Effector memory CD8-positive, alpha-beta T cell (primary cell): Measurements from ENCODE around the gene ATG2A.

Source experiments
- ATAC-seq: fragments of 150-1000 bp; cut with Tn5 transposase; replicated peaks from 2 replicates; pipeline ENCODE4 v1.10.0; 2021; ENCODE audit warnings: mild to moderate bottlenecking, moderate library complexity
- DNase-seq, 3 experiments: peaks; one replicate each; pipeline ENCODE4 v3.0.0; 2021
- H3K27ac Mint-ChIP-seq, 2 donors: one replicate each; pipeline ENCODE4 v1.8.0; 2022; ENCODE audit warnings: mild to moderate bottlenecking in 2 of 2, mixed read lengths in 2 of 2, moderate library complexity in 2 of 2
- H3K27me3 Mint-ChIP-seq, 2 donors: one replicate each; pipeline ENCODE4 v1.8.0; 2022; ENCODE audit warnings: mixed read lengths in 2 of 2
- H3K36me3 Mint-ChIP-seq: one replicate; pipeline ENCODE4 v1.8.0; 2022; ENCODE audit warnings: mild to moderate bottlenecking, moderate library complexity, mixed read lengths; ENCODE audit not compliant: insufficient read depth
- H3K4me1 Mint-ChIP-seq, 2 donors: one replicate each; pipeline ENCODE4 v1.8.0; 2022; ENCODE audit warnings: low read depth in 2 of 2, mixed read lengths in 2 of 2
- H3K4me3 Mint-ChIP-seq, 2 donors: one replicate each; pipeline ENCODE4 v1.8.0; 2022; ENCODE audit warnings: mild to moderate bottlenecking in 2 of 2, mixed read lengths in 2 of 2, moderate library complexity in 2 of 2
- H3K9me3 Mint-ChIP-seq, 2 donors: one replicate each; pipeline ENCODE4 v1.8.0; 2022; ENCODE audit warnings: mixed read lengths in 2 of 2

ATG2A gene

DNA sequence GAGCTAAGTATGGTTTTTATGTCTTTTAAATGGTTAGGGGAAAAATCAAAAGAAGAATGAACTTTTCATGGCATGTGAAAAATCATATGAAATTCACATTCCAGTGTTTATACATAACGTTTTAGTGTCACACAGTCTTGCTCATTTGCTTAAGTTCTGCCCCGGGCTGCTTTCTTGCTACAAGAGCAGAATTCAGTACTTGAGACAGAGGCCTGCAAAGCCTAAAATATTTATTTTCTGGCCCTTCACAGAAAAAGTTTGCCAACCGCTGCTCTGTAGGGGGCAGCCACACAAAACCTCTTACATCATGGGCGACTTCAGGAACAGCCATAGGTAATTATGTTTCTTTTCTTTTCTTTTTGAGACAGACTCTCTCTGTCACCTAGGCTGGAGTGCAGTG, 1.0 kb upstream of the ATG2A start:
- peak overlapping the region; percentile 88 to 90 for H3K4me3 Mint-ChIP-seq
- peak overlapping the region; percentile 97 for H3K27ac Mint-ChIP-seq
- no peak for DNase-seq
- ATAC-seq: no peak
- peaks cover 39% of the 10 kb centered on the region for H3K36me3 Mint-ChIP-seq
- no peaks in the 10 kb centered on the region for H3K27me3 Mint-ChIP-seq
- peaks cover 21% of the 10 kb centered on the region in 2 donors for H3K4me1 Mint-ChIP-seq
- H3K9me3 Mint-ChIP-seq: no peaks in the 10 kb centered on the region

DNA sequence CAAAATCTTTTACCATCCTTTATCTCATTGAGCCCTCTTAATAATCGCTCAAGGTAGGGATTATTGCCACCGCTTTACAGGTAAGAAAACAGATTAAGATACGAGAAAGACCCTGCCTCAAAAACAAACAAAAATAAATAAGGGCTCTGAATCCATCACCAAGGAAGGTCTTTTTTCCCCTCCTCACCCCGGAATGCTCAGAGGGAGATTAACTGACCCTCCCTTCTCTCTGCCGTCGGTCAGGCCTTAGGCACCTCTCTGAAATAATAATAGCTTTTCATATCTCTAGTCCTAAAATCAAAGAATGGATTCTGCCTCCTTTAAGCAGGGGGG, 620 bp upstream of the ATG2A start:
- H3K27me3 Mint-ChIP-seq: no peaks in the 10 kb centered on the region
- peak overlapping the region; percentile 88 to 90 for H3K4me3 Mint-ChIP-seq
- peaks cover 43% of the 10 kb centered on the region for H3K36me3 Mint-ChIP-seq
- H3K9me3 Mint-ChIP-seq: no peaks in the 10 kb centered on the region
- no peak for DNase-seq
- peak overlapping the region; percentile 97 for H3K27ac Mint-ChIP-seq
- peaks cover 21% of the 10 kb centered on the region in 2 donors for H3K4me1 Mint-ChIP-seq
- no peak for ATAC-seq

DNA sequence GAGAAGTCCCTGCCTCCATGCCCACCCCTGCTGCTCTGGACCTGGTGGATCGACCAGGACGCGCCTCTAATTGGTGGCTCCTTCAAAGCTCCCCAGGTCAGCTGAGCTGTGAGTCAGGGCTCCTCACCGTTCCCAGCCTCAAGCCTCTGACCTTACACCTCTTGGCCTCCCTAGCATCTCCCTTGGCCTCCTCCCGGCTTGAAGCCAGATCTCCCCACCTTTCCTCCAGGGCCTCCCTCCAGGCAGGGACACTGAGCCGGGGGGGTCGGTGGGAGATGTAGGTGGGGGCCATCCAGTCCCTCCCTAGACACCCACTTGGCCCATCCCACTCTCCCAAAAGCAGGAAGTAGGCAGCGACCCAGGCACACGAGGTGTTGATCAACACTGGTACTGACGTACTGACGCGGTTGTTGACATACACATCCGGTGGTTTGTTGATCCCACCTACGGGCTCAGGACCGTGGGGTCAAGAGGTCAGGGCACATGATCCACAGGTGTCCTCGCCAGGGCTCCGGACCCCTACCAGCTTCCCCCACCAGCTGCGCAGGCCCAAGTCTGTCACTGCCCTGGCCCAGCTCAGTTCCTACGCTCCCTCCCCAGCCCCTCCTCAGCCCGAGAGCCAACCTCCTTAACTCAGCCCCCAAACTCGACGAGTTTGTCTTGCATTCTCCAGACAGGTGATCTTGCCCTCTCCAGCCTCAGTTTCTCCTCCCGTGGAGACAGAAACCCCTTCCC, 802 bp downstream of the ATG2A start:
- Mint-ChIP-seq H3K4me3 (peak overlapping the region; percentile 88 to 90), H3K27me3 (no peaks in the 10 kb centered on the region), H3K36me3 (peaks cover 57% of the 10 kb centered on the region), H3K4me1 (peaks cover 21% of the 10 kb centered on the region in 2 donors), H3K27ac (peak overlapping the region; percentile 97), H3K9me3 (no peaks in the 10 kb centered on the region)
- DNase-seq (peak; percentile 54 to 55 (median 55)), ATAC-seq (peak; percentile 44)

DNA sequence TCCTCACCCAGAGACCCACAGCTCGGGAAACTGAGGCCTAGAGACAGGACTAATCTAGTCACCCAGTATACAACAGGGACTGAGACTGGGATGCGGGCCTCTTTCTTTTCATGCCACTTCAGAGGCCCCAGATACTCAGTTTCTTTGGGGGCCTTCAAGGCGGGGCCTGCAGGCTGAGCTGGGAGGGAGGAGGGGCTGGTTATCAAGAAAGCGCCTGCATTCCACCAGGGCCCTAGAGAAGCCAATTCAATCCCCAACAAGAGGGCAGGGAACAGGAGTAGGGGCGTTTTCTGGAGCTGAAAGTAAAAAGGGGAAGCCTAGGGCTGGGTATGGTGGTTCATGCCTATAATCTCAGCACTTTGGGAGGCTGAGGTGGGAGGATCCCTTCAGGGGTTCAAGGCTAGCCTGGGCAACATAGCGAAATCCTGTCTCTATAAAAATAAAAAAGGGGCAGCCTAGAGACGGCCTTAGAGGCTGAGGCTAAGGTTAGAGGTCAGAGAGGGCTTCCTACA, 1.6 kb downstream of the ATG2A start:
- H3K4me1 Mint-ChIP-seq: peaks cover 21% of the 10 kb centered on the region in 2 donors
- H3K9me3 Mint-ChIP-seq: no peaks in the 10 kb centered on the region
- no peak for DNase-seq
- no peak for ATAC-seq
- H3K27me3 Mint-ChIP-seq: no peaks in the 10 kb centered on the region
- H3K4me3 Mint-ChIP-seq: peak overlapping the region; percentile 88 to 90
- peaks cover 65% of the 10 kb centered on the region for H3K36me3 Mint-ChIP-seq
- H3K27ac Mint-ChIP-seq: peak overlapping the region; percentile 97

DNA sequence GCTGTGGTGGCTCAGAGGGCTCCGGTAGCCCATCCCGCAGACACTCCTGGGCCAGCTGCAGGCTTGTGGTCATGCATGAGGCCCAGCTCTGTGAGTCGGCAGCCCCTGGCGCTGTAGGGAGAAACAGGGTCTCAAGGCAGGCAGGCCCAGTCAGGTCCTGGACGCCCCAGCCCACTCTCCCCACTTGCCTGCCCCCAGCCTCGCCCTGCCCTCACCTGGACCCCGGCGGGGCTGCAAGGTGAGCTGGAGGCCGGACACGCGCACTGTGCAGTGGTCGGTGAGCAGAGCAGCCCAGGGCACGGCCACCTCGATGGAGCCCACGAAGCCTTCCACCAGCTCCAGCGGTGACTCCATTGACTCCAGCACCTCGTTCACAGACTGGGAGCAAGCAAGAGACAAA, 2.9 kb downstream of the ATG2A start:
- Mint-ChIP-seq H3K9me3 (no peaks in the 10 kb centered on the region), H3K4me3 (peak overlapping the region in 1 of 2 donors; percentile 35), H3K27me3 (no peaks in the 10 kb centered on the region), H3K36me3 (peaks cover 76% of the 10 kb centered on the region), H3K4me1 (peaks cover 21% of the 10 kb centered on the region in 2 donors), H3K27ac (no peak overlapping the region)
- DNase-seq (no peak), ATAC-seq (no peak)

DNA sequence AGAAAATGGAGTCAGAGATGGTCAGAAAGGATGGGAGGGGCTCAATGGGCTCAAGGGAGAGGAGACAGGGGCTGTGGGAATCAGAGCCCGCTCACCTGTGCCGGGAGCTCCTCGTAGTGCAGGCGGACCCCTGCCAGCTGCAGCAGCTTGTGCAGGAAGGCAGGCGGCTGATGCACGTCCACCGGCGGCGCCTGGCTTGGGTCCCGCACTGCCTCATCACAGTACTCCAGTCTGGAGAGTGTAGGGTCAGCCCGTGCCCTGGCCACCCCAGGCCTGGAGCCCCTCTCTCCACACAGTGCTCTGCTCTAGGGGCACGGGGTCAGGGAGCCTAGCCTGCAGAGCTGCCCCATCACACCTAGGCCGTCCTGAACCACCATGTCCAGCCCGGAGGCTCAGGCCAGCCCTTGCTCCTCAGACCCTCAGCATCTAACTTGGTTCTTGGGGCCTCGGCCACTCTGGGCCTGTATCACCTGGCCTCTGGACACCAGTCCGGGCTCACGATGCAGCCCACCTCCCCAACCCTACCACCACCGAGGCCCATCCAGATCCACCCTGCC, 3.8 kb downstream of the ATG2A start:
- H3K36me3 Mint-ChIP-seq: peaks cover 82% of the 10 kb centered on the region
- DNase-seq (no peak), ATAC-seq (no peak)
- H3K4me3 Mint-ChIP-seq: peak overlapping the region in 1 of 2 donors; percentile 10
- H3K27ac Mint-ChIP-seq: peak overlapping the region in 1 of 2 donors; percentile 57
- no peaks in the 10 kb centered on the region for H3K27me3 Mint-ChIP-seq
- H3K4me1 Mint-ChIP-seq: peaks cover 19 to 21% of the 10 kb centered on the region in 2 donors
- H3K9me3 Mint-ChIP-seq: no peaks in the 10 kb centered on the region

DNA sequence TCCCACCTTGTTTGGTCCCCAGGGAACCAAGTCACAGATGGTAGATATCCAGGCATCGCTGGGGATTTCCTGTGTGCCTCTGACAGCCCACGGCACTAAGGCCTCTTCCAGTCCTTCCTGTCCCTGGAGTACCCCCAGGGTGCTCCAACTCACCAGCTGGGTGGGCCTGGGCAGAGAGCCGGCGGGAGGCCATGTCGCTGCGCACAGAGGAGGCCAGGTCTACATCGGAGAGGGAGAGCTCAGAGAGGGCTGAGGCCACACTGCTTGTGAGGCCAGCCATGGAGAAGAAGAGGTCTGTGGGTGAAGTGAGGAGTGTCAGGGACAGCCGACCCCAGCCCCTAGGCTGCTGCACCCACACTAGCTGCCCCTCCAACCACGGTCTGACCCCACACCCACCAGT, 5.3 kb downstream of the ATG2A start:
- Mint-ChIP-seq H3K9me3 (no peaks in the 10 kb centered on the region), H3K36me3 (peaks cover 91% of the 10 kb centered on the region), H3K4me1 (peaks cover 13% of the 10 kb centered on the region in 2 donors), H3K27me3 (no peaks in the 10 kb centered on the region), H3K27ac (peak overlapping the region in 1 of 2 donors; percentile 71), H3K4me3 (peak overlapping the region in 1 of 2 donors; percentile 22)
- ATAC-seq (no peak), DNase-seq (no peak)

DNA sequence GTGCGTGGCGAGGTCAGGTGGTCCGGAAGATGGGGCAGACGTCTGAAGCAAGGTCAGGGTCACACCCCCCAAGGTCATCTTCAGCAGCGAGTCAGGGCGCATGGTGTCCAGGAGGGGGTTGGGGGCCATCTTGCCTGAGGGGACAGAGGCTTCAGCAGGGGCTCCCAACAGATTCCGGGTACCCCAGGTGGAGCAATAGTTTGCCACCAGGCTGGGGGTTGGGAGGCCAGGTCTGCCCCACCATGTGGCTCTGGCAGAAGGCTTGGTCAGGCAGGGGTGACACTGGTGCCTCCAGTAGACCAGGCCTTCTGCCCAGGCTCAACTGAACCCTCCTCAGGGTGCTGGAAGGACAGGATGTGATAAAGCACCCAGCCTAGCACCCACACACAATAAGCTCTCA, 5.9 kb downstream of the ATG2A start:
- H3K36me3 Mint-ChIP-seq: peaks cover 90% of the 10 kb centered on the region
- H3K27ac Mint-ChIP-seq: peak overlapping the region in 1 of 2 donors; percentile 65
- H3K4me3 Mint-ChIP-seq: no peak overlapping the region

DNA sequence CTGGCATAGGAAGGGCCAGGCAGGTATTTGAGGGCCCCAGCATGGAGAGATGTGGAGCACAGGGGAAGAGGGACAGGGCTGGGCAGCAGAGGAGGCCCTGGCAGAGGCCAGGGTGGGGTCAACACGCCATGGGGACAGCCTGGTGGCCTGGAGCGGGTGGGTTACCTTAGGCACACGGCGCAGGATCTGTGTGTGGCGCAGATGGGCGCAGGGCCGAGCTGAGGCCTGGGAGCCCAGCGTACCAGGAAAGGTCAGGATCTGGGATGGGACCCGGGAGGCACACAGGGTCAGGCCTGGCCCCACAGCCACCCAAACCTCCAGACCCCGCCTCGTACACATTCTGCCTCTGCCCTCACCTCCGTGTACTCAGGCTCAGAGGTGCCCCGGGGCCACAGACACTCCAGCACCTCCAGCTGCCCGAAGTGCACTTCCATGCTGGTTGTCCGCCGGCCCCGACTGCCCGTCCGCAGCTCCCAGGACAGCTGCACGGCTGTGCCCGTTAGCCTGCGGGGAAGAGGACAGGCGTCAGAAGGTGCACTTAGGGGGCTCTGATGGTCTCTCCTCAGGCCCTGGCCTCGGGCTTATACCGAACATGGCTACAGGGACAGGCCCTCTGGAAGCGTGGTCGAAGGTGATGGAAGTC, 6.4 kb downstream of the ATG2A start:
- H3K4me3 Mint-ChIP-seq: no peak overlapping the region
- H3K27ac Mint-ChIP-seq: peak overlapping the region in 1 of 2 donors; percentile 65
- peaks cover 3% of the 10 kb centered on the region in 2 donors for H3K4me1 Mint-ChIP-seq
- ATAC-seq: no peak
- peaks cover 91% of the 10 kb centered on the region for H3K36me3 Mint-ChIP-seq
- no peaks in the 10 kb centered on the region for H3K9me3 Mint-ChIP-seq
- DNase-seq: no peak
- no peaks in the 10 kb centered on the region for H3K27me3 Mint-ChIP-seq

More for the DNA sequence above, 5.9 kb downstream of the ATG2A start:
- no peaks in the 10 kb centered on the region for H3K9me3 Mint-ChIP-seq
- DNase-seq (no peak), ATAC-seq (no peak)
- no peaks in the 10 kb centered on the region for H3K27me3 Mint-ChIP-seq
- H3K4me1 Mint-ChIP-seq: peaks cover 7 to 8% of the 10 kb centered on the region in 2 donors

DNA sequence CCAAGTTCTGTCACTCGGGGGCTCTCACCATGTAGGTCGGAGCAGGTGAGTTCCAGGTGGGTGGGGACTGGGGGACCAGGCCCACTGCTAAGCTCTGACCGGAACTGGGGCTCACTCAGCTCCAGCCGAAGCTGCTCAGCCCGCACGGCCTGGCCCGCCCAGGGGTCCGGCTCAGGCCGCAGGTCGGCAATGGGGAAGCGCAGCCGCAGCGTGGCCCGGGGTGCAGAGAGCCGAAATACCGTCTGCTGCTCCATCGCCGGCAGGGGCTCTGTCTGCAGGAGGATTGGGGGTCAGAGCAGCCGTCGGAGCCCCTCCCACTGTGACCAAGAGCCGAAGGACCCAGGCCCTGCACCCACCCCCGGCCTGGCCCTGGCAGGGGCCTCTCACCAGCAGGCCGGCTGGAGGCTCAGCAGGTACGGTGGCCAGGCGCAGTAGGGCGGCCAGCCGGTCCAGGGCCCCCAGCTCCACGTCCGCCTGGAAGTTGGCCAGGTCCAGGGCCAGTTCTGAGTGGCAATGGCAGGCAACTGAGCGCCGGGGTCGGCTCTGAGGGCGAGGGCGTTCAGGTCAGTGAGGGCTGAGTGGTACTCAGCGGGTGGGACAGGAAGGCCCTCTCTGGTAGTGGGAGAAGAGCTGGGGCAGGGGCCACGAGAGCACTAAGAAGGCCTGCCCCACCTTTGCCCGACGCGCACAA, 7.2 kb downstream of the ATG2A start:
- peaks cover 3% of the 10 kb centered on the region in 2 donors for H3K4me1 Mint-ChIP-seq
- no peaks in the 10 kb centered on the region for H3K27me3 Mint-ChIP-seq
- no peak overlapping the region for H3K27ac Mint-ChIP-seq
- no peak overlapping the region for H3K4me3 Mint-ChIP-seq
- ATAC-seq (no peak), DNase-seq (no peak)
- H3K9me3 Mint-ChIP-seq: no peaks in the 10 kb centered on the region
- H3K36me3 Mint-ChIP-seq: peaks cover 93% of the 10 kb centered on the region

DNA sequence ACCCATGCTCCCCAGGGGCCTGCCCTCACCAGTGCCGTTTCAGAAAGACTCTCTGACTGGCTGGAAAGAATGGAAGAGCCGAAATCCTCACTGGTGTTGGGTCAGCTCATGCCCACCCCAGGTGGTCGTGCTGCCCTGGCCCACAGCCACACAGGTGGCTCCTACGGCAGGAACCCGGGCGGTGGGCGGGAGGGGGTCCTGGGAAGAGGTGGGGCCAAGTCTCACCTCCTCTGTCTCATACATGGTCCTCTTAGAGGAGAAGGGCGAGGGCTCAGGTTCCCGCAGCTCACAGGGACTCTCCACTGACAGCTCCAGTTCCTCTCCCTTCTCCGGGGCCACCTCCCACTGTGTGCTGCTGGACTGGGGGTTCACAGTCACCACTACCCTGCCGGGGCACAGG, 8.2 kb downstream of the ATG2A start:
- H3K27ac Mint-ChIP-seq: peak overlapping the region in 1 of 2 donors; percentile 51
- H3K36me3 Mint-ChIP-seq: peaks cover 96% of the 10 kb centered on the region
- no peaks in the 10 kb centered on the region for H3K9me3 Mint-ChIP-seq
- H3K27me3 Mint-ChIP-seq: no peaks in the 10 kb centered on the region
- H3K4me3 Mint-ChIP-seq: peak overlapping the region in 1 of 2 donors; percentile 41
- DNase-seq (no peak), ATAC-seq (no peak)
- H3K4me1 Mint-ChIP-seq: peaks cover 0 to 2% of the 10 kb centered on the region in 2 donors

DNA sequence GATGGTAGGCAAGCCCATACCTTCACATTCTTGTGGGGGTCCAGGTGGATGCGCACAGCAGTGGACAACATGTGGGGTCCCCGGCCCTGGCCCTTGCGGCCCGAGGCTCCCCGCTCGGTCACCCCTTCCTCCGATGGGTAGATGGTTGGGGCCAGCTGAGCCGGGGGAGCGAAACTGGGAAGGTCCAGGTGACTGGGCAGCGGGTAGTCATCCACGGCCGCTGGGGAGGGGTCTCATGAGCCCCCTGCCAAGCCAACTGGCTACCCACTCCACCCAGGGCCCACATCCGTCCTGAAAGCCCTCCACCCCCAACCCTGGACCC, 10.7 kb downstream of the ATG2A start:
- H3K4me3 Mint-ChIP-seq: no peak overlapping the region
- H3K27ac Mint-ChIP-seq: peak overlapping the region in 1 of 2 donors; percentile 80
- H3K4me1 Mint-ChIP-seq: peaks cover 4 to 7% of the 10 kb centered on the region in 2 donors
- H3K27me3 Mint-ChIP-seq: no peaks in the 10 kb centered on the region
- ATAC-seq (no peak), DNase-seq (no peak)
- no peaks in the 10 kb centered on the region for H3K9me3 Mint-ChIP-seq
- H3K36me3 Mint-ChIP-seq: peaks cover 93% of the 10 kb centered on the region

DNA sequence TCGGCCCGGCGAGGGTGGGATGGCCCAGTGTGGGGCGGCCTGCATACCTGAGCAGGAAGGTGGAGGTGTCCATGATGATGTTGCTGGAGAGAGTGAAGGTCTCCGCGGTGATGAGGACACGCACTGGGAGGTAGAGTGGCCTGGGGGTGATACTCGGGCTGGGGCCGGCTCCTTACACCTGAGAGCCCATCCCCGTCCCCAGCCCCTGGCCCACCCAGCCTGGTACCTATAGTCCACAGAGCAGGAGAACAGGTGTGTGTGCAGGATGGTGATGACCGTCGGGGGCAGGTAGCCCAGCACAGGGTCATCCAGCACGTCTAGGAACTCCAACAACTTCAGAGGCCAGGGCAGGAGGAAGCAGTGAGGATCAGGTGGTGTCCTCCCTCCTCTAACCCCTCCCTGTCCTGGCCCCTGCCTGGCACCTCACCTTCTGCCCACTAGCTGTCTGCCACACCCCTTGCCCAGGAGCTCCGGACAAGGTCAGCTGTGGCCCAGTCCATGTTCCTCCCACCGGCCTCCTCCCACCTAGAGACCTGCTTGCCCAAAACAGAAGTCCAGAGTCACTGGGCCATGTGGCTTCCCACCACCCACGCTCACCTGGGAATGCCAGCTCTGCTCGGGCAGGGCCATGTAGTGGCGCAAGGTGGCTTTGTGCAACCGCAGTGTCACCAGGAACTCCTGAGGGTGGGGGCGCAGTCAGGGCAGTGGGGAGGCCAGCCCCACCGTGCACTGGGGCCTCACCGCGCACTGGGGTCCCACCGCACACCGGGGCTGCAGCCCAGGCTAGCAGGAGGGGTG, 11.3 kb downstream of the ATG2A start:
- Mint-ChIP-seq H3K4me3 (no peak overlapping the region), H3K9me3 (no peaks in the 10 kb centered on the region), H3K27me3 (no peaks in the 10 kb centered on the region), H3K27ac (peak overlapping the region in 1 of 2 donors; percentile 80), H3K4me1 (peaks cover 4 to 7% of the 10 kb centered on the region in 2 donors), H3K36me3 (peaks cover 93% of the 10 kb centered on the region)
- DNase-seq (no peak), ATAC-seq (peak; percentile 6)
